GM10248 (cell line): ENCODE data around the gene TPTE2.
A peak's percentile ranks its signal among the peaks of the same experiment; 100 is the strongest.

Experiments
- CTCF ChIA-PET: fragments of 300-600 bp; sonication (Branson Sonifier 250); formaldehyde crosslinking; extraction: SDS; loops from one replicate; lab custom pipeline; 2021; ENCODE audit warnings: antibody characterized with exemption; lab: Yijun Ruan, JAX
- POLR2A ChIA-PET: fragments of 350-650 bp; sonication (Branson Sonifier 250); formaldehyde crosslinking; extraction: SDS; loops from one replicate; lab custom pipeline; 2020; ENCODE audit warnings: antibody characterized with exemption; lab: Yijun Ruan, JAX
- DNase-seq: peaks from one replicate; pipeline ENCODE4 v3.0.0; 2012; ENCODE audit errors: extremely low spot score
- CTCF ChIP-seq: IDR thresholded peaks from 2 replicates; pipeline ENCODE4 v1.5.1; 2012; ENCODE audit warnings: mild to moderate bottlenecking, low read depth; ENCODE audit errors: extremely low read depth, missing control alignments, control extremely low read depth

Gene TPTE2

GRCh38 chr13:19590423-19590822, 29.1 kb upstream of the TPTE2 start:
- ChIA-PET CTCF (interaction anchor here (0.9 to 1.2 kb wide), 2 partner anchors 11 to 28 kb away, joined by 3 read pairs; no protein-coding TSS in a partner anchor), POLR2A (no interaction called here)
- TF ChIP-seq CTCF, result no peak
- DNase-seq, result no peak

GRCh38 chr13:19589312-19589711, 28.0 kb upstream of the TPTE2 start:
- TF ChIP-seq CTCF, result no peak
- DNase-seq, result no peak
- POLR2A ChIA-PET, result no interaction called here
- CTCF ChIA-PET, result interaction anchor here (1.2 to 2.4 kb wide), 2 partner anchors 8 to 29 kb away, joined by 3 to 14 read pairs; no protein-coding TSS in a partner anchor

GRCh38 chr13:19587635-19588300, 26.4 kb upstream of the TPTE2 start:
- CTCF ChIA-PET, result interaction anchor here (0.6 to 2.4 kb wide), 11 partner anchors 9 to 255 kb away, joined by 3 to 23 read pairs (median 3); no protein-coding TSS in a partner anchor
- POLR2A ChIA-PET, result no interaction called here

DNA sequence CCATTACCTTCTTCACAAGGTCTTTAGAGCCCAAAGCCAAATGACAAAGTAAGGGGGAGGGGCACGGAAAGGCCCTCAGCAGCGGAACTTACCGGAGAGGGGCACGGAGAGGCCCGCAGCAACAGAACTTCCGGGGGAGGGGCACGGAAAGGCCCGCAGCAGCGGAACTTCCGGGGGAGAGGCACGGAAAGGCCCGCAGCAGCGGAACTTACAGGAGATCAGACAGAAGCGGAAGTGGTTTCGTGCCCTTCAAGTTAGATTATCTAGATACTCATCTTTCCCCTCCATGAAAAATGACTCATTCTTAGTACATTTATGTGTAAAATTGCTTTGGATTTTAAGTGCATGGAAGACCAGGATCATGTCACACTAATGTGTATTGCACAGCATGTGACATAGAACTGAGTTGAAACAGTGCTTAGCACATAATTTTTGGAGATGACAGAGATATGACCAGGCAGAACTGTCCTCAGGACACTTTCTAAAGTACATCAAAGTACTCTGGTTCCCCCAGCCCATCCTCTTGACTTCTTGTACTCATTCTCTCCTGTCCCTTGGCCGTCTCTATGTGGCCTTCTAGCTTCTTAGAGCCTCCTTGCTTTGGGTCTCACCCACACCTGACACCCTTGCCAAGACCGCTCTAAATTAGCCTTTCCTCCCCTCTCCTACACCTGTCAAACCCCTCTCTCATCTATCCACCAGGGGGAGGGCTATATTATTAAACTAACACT, 25.7 kb upstream of the TPTE2 start:
- DNase-seq, result peak; percentile 76
- CTCF ChIA-PET, result interaction anchor here (0.6 to 2.4 kb wide), 11 partner anchors 8 to 254 kb away, joined by 3 to 23 read pairs (median 3); no protein-coding TSS in a partner anchor
- TF ChIP-seq CTCF, result peak; percentile 31
- POLR2A ChIA-PET, result no interaction called here

More at GRCh38 chr13:19587635-19588300, 26.4 kb upstream of the TPTE2 start:
- peak; percentile 62 for TF ChIP-seq CTCF
- DNase-seq, result peak; percentile 50

GRCh38 chr13:19581675-19582074, 20.3 kb upstream of the TPTE2 start:
- DNase-seq, result no peak
- no peak for TF ChIP-seq CTCF
- ChIA-PET POLR2A (no interaction called here), CTCF (no interaction called here)

DNA sequence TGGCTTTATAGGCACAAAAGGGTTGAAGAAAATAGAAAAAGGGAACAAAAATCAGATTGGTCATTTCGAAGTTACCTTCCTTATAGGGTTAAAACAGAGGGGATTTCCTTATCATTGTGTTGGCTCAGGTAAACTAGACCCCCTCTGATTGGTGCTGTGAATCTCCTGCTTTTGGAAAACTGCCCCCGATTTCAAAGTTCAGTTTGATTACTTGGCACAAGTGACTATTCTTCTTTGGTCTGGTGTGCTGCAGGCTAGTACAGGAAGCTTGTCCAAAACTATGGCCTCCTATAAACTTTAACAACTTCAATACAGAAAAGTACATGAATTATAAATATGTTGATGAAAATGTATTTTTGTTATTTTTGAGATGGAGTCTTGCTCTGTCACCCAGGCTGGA, 13.9 kb upstream of the TPTE2 start:
- TF ChIP-seq CTCF, result no peak
- POLR2A ChIA-PET, result no interaction called here
- CTCF ChIA-PET, result no interaction called here
- no peak for DNase-seq
